Stomach (tissue), 9 donors: ENCODE measurements around the gene P4HTM. TPM values are rescaled to one million over a fixed set of nuclear protein-coding genes. Genes with fewer than 3 reads are reported as not detected.

Source experiments
- DNase-seq, 2 donors: peaks; one replicate each; pipeline versions ENCODE4 v3.0.0 to v3.0.0-alpha.2; 2013 to 2019
- H3K27ac ChIP-seq, 5 donors: fragments of 200-600 bp in 4 of 5; sonication (generic) in 4 of 5; one replicate each; pipeline ENCODE4 v1.5.1; 2013 to 2019; ENCODE audit warnings: mild to moderate bottlenecking in 1 of 5, moderate library complexity in 1 of 5
- H3K27me3 ChIP-seq, 3 donors: fragments of 200-600 bp; sonication (generic); one replicate each; pipeline ENCODE4 v1.5.1; 2017 to 2019; ENCODE audit warnings: mixed run types in 1 of 3
- H3K36me3 ChIP-seq, 4 donors: fragments of 200-600 bp; sonication (generic); 1 replicate in 3 of 4; 2 replicates in 1 of 4; pipeline ENCODE4 v1.5.1; 2016 to 2019
- H3K4me1 ChIP-seq, 4 donors: fragments of 200-600 bp; sonication (generic); one replicate each; pipeline ENCODE4 v1.5.1; 2016 to 2019
- H3K4me3 ChIP-seq, 4 donors: fragments of 200-600 bp; sonication (generic) in 3 of 4; one replicate each; pipeline ENCODE4 v1.5.1; 2016 to 2019; ENCODE audit warnings: mild to moderate bottlenecking in 1 of 4
- H3K9me3 ChIP-seq, 4 donors: fragments of 200-600 bp; sonication (generic); one replicate each; pipeline ENCODE4 v1.5.1; 2016 to 2019
- EP300 ChIP-seq: sonication (generic); formaldehyde crosslinking; IDR thresholded peaks from one replicate; pipeline ENCODE4 v1.6.1; 2017; ENCODE audit warnings: antibody characterized with exemption
- POLR2A ChIP-seq, 4 donors: fragments of 450-650 bp; IDR thresholded peaks; one replicate each; pipeline ENCODE4 v1.6.1; 2016; ENCODE audit warnings: antibody characterized with exemption in 4 of 4, control low read depth in 2 of 4, mild to moderate bottlenecking in 1 of 4, moderate library complexity in 1 of 4
- POLR2AphosphoS5 ChIP-seq, 3 donors: sonication (generic); formaldehyde crosslinking; IDR thresholded peaks; one replicate each; pipeline ENCODE4 v1.6.1; 2016; ENCODE audit warnings: antibody characterized with exemption in 3 of 3
- WGBS, 5 donors: extraction: QIAGEN DNeasy Blood & Tissue Kit in 3 of 5; methylation state at CpG; one replicate each; pipeline versions ENCODE4 v1.1.5 to v1.1.7; 2013 to 2018; 5-methylcytosine and 5-hydroxymethylcytosine counted together
- intact Hi-C: fragments of 100-400 bp; cut with DNase I; formaldehyde crosslinking; loops from one replicate; pipeline ENCODE4 v1.15.1; 2023; ENCODE audit warnings: low total_unique reads
- polyA plus RNA-seq, 3 donors: library from polyadenylated mRNA; stranded (reverse); fragments of 200-250 nt; gene quantifications; one replicate each; pipeline ENCODE4 v1.2.3, GENCODE V29; 2013
- small RNA-seq, 4 donors: library from RNA; depleted of rRNA; stranded (forward); fragments of <200 nt; gene quantifications; one replicate each; pipeline ENCODE3, GENCODE V24; 2016
- total RNA-seq, 5 donors: library from RNA; depleted of rRNA; stranded (reverse); fragments of >200 nt; gene quantifications; one replicate each; pipeline versions ENCODE4 v1.1.0 to v1.2.3, GENCODE V29; 2014 to 2016
- TF ChIP-seq, protein P1 (sequence below), 7 experiments: fragments of 450-650 bp in 4 of 7; fragments of 200-600 bp in 3 of 7; sonication (generic) in 3 of 7; IDR thresholded peaks; one replicate each; pipeline ENCODE4 v1.5.1; 2016 to 2019; ENCODE audit warnings: antibody characterized with exemption in 7 of 7, control low read depth in 2 of 7, mild to moderate bottlenecking in 1 of 7
- donor health status: healthy with polysubstance abuse.
- donor health status: Bipolar disorder and iron deficiency.
- donor health status: healthy.

P4HTM gene
- total and polyA plus RNA-seq, 8 donors: 19.1 to 383 (median 48.3) TPM

DNA sequence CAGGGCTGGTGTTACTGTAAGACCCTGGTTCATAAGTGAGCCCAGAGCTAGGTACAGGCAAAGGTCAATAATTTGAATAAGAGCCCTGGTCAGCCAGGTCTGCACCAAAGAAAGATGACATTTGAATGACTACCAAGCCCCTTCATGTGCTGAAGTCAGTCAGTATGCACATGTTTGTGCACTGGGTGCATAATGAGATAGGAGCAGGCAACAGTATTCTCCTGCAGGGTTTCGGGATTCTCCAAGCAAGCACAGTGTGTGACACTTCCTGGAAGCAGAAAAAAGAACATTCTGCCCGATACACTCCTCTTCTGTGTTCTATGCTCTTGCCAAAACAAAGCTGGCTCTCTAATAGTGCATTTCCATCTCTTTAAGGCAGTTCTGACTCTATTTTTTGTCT is 44.6 kb downstream of the P4HTM start:
- H3K4me3 ChIP-seq: no peak overlapping the region
- peaks cover 0 to 5% (median 2%) of the 10 kb centered on the region in 4 donors for H3K4me1 ChIP-seq
- no peak overlapping the region for H3K27ac ChIP-seq
- TF ChIP-seq, protein P1, sequence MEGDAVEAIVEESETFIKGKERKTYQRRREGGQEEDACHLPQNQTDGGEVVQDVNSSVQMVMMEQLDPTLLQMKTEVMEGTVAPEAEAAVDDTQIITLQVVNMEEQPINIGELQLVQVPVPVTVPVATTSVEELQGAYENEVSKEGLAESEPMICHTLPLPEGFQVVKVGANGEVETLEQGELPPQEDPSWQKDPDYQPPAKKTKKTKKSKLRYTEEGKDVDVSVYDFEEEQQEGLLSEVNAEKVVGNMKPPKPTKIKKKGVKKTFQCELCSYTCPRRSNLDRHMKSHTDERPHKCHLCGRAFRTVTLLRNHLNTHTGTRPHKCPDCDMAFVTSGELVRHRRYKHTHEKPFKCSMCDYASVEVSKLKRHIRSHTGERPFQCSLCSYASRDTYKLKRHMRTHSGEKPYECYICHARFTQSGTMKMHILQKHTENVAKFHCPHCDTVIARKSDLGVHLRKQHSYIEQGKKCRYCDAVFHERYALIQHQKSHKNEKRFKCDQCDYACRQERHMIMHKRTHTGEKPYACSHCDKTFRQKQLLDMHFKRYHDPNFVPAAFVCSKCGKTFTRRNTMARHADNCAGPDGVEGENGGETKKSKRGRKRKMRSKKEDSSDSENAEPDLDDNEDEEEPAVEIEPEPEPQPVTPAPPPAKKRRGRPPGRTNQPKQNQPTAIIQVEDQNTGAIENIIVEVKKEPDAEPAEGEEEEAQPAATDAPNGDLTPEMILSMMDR (IDR thresholded peaks at IDR 0.05): no peak
- TF ChIP-seq EP300: no peak
- TF ChIP-seq POLR2A (IDR thresholded peaks at IDR 0.05): no peak
- no peak for TF ChIP-seq POLR2AphosphoS5 (IDR thresholded peaks at IDR 0.05)
- intact Hi-C loops: no loop called here
- peaks cover 52 to 99% (median 95%) of the 10 kb centered on the region in 4 donors for H3K36me3 ChIP-seq
- no peaks in the 10 kb centered on the region for H3K27me3 ChIP-seq
- DNase-seq: no peak
- 85 to 94% (median 90%) methylated on average over 2 of the region's 2 CpGs for WGBS, 5 donors
- no peaks in the 10 kb centered on the region for H3K9me3 ChIP-seq

DNA sequence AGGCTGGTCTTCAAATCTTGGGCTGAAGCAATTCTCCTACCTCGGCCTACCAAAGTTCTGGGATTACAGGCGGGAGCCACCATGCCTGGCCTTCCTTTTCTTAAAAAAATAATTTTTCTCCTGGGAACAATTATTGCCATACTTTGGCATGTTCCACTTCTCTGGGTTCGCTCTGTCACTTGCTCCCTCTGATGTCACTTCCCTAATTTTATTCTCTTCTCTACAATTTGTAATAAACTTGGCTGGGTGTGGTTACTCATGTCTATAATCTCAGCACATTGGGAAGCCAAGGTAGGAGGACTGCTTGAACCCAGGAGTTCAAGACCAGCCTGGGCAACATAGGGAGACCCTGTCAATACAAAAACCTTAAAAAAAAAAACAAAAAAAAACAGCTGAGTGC is 45.2 kb downstream of the P4HTM start:
- no peak for DNase-seq
- Histone ChIP-seq H3K4me3 (no peak overlapping the region), H3K27ac (no peak overlapping the region), H3K9me3 (no peaks in the 10 kb centered on the region), H3K4me1 (no peaks in the 10 kb centered on the region), H3K27me3 (no peaks in the 10 kb centered on the region), H3K36me3 (peaks cover 52 to 100% (median 97%) of the 10 kb centered on the region in 4 donors)
- intact Hi-C loops: no loop called here
- 93 to 100% (median 94%) methylated on average over 3 of the region's 3 CpGs for WGBS, 5 donors
- TF ChIP-seq POLR2A (IDR thresholded peaks at IDR 0.05) (no peak), EP300 (no peak), POLR2AphosphoS5 (IDR thresholded peaks at IDR 0.05) (no peak)
- TF ChIP-seq, protein P1 (IDR thresholded peaks at IDR 0.05): no peak

DNA sequence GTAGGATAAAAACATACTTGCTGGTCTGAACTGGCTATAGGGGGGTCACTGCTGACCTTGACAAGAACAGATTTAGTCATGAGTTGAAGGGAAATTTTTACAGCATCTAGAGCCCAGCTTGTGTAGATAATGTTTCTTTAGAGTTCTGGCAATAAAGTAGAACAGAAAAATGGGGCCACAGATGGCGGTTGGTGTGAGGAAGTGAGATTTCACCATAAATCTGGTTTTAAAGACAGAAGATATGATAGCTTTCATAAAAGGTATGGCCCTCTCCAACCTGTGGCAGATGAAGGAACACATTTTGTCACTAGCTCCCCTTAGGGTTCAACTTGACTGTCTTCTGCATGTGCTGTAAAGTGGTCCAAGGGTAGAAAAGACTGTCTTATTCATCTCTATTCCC is 63.5 kb downstream of the P4HTM start:
- Histone ChIP-seq H3K36me3 (peaks cover 31 to 97% (median 89%) of the 10 kb centered on the region in 4 donors), H3K9me3 (no peaks in the 10 kb centered on the region), H3K4me3 (no peak overlapping the region), H3K4me1 (peaks cover 0 to 11% (median 0%) of the 10 kb centered on the region in 4 donors), H3K27ac (no peak overlapping the region), H3K27me3 (no peaks in the 10 kb centered on the region)
- TF ChIP-seq, protein P1 (IDR thresholded peaks at IDR 0.05): no peak
- TF ChIP-seq POLR2AphosphoS5 (IDR thresholded peaks at IDR 0.05) (no peak), POLR2A (IDR thresholded peaks at IDR 0.05) (no peak), EP300 (no peak)
- intact Hi-C loops: no loop called here
- 93 to 100% (median 94%) methylated on average over 1 of the region's 1 CpG for WGBS, 5 donors
- DNase-seq: no peak

DNA sequence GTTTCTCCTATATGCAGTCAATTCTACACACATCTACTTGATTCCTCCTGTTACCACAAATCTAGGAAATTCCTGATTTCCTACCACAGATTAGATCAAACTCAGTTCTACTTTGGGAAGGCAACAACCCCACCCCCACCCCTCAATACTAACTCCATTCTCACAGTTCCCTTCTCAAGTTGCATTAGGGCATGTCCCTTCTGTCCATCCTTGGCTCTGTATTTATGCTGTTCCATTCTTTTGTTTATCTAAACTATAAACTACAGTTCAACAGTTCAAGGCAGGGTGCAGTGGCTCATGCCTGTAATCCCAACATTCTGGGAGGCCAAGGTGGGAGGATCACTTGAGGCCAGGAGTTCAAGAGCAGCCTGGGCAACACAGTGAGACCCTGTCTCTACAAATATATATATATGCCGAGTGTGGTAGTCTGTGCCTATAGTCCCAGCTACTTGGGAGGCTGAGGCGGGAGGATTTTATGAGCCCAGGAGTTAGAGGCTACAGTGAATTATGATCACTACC is 64.4 kb downstream of the P4HTM start:
- 88 to 100% (median 97%) methylated on average over 2 of the region's 2 CpGs for WGBS, 5 donors
- intact Hi-C loops: no loop called here
- no peak for DNase-seq
- no peak overlapping the region for H3K4me3 ChIP-seq
- no peak overlapping the region for H3K27ac ChIP-seq
- H3K4me1 ChIP-seq: peaks cover 0 to 11% (median 0%) of the 10 kb centered on the region in 4 donors
- H3K36me3 ChIP-seq: peaks cover 31 to 94% (median 90%) of the 10 kb centered on the region in 4 donors
- H3K9me3 ChIP-seq: no peaks in the 10 kb centered on the region
- no peaks in the 10 kb centered on the region for H3K27me3 ChIP-seq
- TF ChIP-seq EP300 (no peak), POLR2AphosphoS5 (IDR thresholded peaks at IDR 0.05) (no peak), POLR2A (IDR thresholded peaks at IDR 0.05) (no peak)
- TF ChIP-seq, protein P1 (IDR thresholded peaks at IDR 0.05): no peak

Small RNA genes within 50 kb of the gene (small RNA-seq; reads per million reads assigned to genes)
- 5,810 to 8,763 (median 7,131) reads per million in 4 donors for gene MIR191
- gene MIR425: 16.3 to 61.9 (median 44.0) reads per million in 4 donors

Other genes starting within 250 kb of the P4HTM start
- 10 to 100 TPM; 12.1 to 65.9 (median 47.3) TPM for gene PRKAR2A, start 142.4 kb upstream of the P4HTM start, total RNA-seq
- gene PRKAR2A, start 142.4 kb upstream of the P4HTM start, polyA plus RNA-seq: 10 to 100 TPM in 1 of 3 donors, 1 to 10 TPM in 2; 6.9 to 11.0 (median 9.2) TPM
- 100 to 1,000 TPM in 1 of 5 donors, 10 to 100 TPM in 3, 1 to 10 TPM in 1; 7.5 to 142 (median 18.8) TPM for gene SLC25A20, start 91.4 kb upstream of the P4HTM start, total RNA-seq
- 10 to 100 TPM in 2 of 3 donors, 1 to 10 TPM in 1; 7.7 to 24.1 (median 17.9) TPM for gene SLC25A20, start 91.4 kb upstream of the P4HTM start, polyA plus RNA-seq
- 100 to 1,000 TPM in 3 of 5 donors, 10 to 100 TPM in 2; 29.8 to 202 (median 130) TPM for gene ARIH2, start 71.4 kb upstream of the P4HTM start, total RNA-seq
- gene ARIH2, start 71.4 kb upstream of the P4HTM start, polyA plus RNA-seq: 10 to 100 TPM; 30.0 to 51.9 (median 40.2) TPM
- gene WDR6, start 17.1 kb downstream of the P4HTM start, total RNA-seq: 100 to 1,000 TPM in 4 of 5 donors, 10 to 100 TPM in 1; 51.6 to 184 (median 151) TPM
- 100 to 1,000 TPM in 1 of 3 donors, 10 to 100 TPM in 2; 59.4 to 133 (median 65.3) TPM for gene WDR6, start 17.1 kb downstream of the P4HTM start, polyA plus RNA-seq
- gene DALRD3, start 28.3 kb downstream of the P4HTM start, total RNA-seq: 10 to 100 TPM in 4 of 5 donors, 1 to 10 TPM in 1; 2.3 to 74.1 (median 47.1) TPM
- gene DALRD3, start 28.3 kb downstream of the P4HTM start, polyA plus RNA-seq: 10 to 100 TPM; 34.9 to 41.4 (median 35.0) TPM
- gene NDUFAF3, start 31.9 kb downstream of the P4HTM start, total RNA-seq: 10 to 100 TPM; 41.3 to 74.8 (median 44.9) TPM
- gene NDUFAF3, start 31.9 kb downstream of the P4HTM start, polyA plus RNA-seq: 100 to 1,000 TPM in 1 of 3 donors, 10 to 100 TPM in 2; 93.3 to 105 (median 94.2) TPM
- gene IMPDH2, start 39.2 kb downstream of the P4HTM start, total RNA-seq: 100 to 1,000 TPM in 3 of 5 donors, 10 to 100 TPM in 2; 50.4 to 159 (median 107) TPM
- gene IMPDH2, start 39.2 kb downstream of the P4HTM start, polyA plus RNA-seq: 100 to 1,000 TPM in 2 of 3 donors, 10 to 100 TPM in 1; 90.9 to 156 (median 107) TPM
- 100 to 1,000 TPM in 1 of 5 donors, 10 to 100 TPM in 4; 27.2 to 105 (median 63.4) TPM for gene QRICH1, start 103.8 kb downstream of the P4HTM start, total RNA-seq
- gene QRICH1, start 103.8 kb downstream of the P4HTM start, polyA plus RNA-seq: 10 to 100 TPM; 16.1 to 29.7 (median 19.4) TPM
- 100 to 1,000 TPM; 151 to 418 (median 217) TPM for gene QARS1, start 114.5 kb downstream of the P4HTM start, total RNA-seq
- 100 to 1,000 TPM; 241 to 303 (median 265) TPM for gene QARS1, start 114.5 kb downstream of the P4HTM start, polyA plus RNA-seq
- gene USP19, start 130.6 kb downstream of the P4HTM start, total RNA-seq: 10 to 100 TPM; 21.6 to 77.2 (median 57.1) TPM
- gene USP19, start 130.6 kb downstream of the P4HTM start, polyA plus RNA-seq: 10 to 100 TPM; 15.6 to 16.6 (median 15.7) TPM
- gene LAMB2, start 142.8 kb downstream of the P4HTM start, total RNA-seq: 100 to 1,000 TPM; 195 to 578 (median 552) TPM
- gene LAMB2, start 142.8 kb downstream of the P4HTM start, polyA plus RNA-seq: 100 to 1,000 TPM; 198 to 333 (median 200) TPM
- gene CCDC71, start 176.1 kb downstream of the P4HTM start, total RNA-seq: 10 to 100 TPM in 3 of 5 donors, 1 to 10 TPM in 2; 2.3 to 22.6 (median 12.9) TPM
- gene CCDC71, start 176.1 kb downstream of the P4HTM start, polyA plus RNA-seq: 10 to 100 TPM; 11.4 to 15.6 (median 12.6) TPM
- 10 to 100 TPM; 11.6 to 41.1 (median 20.6) TPM for gene KLHDC8B, start 181.4 kb downstream of the P4HTM start, total RNA-seq
- gene KLHDC8B, start 181.4 kb downstream of the P4HTM start, polyA plus RNA-seq: 10 to 100 TPM; 15.2 to 37.7 (median 17.6) TPM